Astrocyte of the spinal cord (primary cell): ENCODE results near the gene CACNG7.

Source experiments
- DNase-seq: peaks from one replicate; pipeline ENCODE4 v3.0.0; 2011; ENCODE audit warnings: low read depth, low spot score
- H3K4me3 ChIP-seq: 2 replicates; pipeline ENCODE4 v1.5.1; 2011; ENCODE audit warnings: low read depth, mild to moderate bottlenecking, low read length, moderate library complexity
- in situ Hi-C: cut with HindIII; loops from 2 replicates; pipeline ENCODE4 v1.10.0; 2017; ENCODE audit warnings: low sequenced_read_pairs
- TF ChIP-seq, protein P1 (sequence below): IDR thresholded peaks from 2 replicates; pipeline ENCODE4 v1.5.1; 2012; ENCODE audit warnings: low read depth, mild to moderate bottlenecking, low read length, inconsistent platforms

Gene CACNG7

DNA sequence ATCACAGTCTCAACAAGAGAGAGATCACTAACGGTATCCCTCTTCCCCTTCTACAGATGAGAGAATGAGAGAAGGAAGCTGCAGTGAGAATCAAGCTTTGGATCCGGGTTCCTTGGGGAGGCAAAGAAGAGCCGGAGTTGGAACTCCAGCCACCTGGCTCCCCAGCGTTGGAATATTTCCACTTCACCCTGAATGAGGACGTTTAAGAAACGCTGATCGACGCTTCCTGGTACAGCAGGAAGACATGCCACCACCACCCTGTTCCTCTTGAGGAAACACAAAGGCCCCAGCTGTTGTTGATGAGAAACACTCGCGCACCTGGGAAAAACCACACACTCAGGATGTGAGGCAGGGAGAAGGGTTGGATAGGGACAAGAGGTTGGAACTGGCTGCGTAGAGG is 42.4 kb downstream of the CACNG7 start:
- TF ChIP-seq, protein P1, sequence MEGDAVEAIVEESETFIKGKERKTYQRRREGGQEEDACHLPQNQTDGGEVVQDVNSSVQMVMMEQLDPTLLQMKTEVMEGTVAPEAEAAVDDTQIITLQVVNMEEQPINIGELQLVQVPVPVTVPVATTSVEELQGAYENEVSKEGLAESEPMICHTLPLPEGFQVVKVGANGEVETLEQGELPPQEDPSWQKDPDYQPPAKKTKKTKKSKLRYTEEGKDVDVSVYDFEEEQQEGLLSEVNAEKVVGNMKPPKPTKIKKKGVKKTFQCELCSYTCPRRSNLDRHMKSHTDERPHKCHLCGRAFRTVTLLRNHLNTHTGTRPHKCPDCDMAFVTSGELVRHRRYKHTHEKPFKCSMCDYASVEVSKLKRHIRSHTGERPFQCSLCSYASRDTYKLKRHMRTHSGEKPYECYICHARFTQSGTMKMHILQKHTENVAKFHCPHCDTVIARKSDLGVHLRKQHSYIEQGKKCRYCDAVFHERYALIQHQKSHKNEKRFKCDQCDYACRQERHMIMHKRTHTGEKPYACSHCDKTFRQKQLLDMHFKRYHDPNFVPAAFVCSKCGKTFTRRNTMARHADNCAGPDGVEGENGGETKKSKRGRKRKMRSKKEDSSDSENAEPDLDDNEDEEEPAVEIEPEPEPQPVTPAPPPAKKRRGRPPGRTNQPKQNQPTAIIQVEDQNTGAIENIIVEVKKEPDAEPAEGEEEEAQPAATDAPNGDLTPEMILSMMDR: no peak
- no peak for DNase-seq
- in situ Hi-C loops: no loop called here
- no peak overlapping the region for H3K4me3 ChIP-seq

DNA sequence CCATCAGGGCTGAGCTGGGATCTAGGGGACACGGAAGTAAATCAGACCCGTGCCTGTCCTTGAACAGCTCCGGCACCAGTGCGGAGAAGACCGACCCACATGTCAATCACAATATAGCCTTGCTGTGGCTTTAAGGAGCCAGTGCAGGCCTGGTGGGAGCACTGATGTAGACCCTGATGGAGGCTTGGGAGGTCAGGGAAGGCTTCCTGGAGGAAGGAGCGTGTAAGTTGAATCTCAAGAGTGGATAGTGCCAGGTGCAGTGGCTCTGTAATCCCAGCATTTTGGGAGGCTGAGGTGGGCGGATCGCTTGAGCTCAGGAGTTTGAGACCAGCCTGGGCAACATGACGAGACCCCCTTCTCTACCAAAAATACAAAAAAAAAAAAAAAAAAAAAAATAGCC is 42.9 kb downstream of the CACNG7 start:
- TF ChIP-seq, protein P1: no peak
- no peak overlapping the region for H3K4me3 ChIP-seq
- in situ Hi-C loops: no loop called here
- no peak for DNase-seq

DNA sequence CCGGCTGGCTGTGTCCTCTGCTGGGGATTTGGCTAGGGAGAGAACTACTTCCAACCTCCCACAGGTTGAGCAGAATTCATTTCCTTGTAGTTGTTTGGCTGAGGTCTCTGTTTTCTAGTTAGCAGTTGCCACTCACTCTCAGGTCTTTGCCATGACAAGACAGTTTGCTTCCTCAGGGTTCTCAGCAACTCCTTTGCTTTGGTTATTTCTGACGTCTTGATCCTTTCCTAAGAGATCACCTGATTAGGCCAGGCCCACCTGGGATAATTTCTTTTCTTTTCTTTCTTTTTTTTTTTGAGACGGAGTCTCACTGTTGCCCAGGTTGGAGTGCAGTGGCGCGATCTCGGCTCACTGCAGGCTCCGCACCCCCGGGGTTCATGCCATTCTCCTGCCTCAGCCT is 44.3 kb downstream of the CACNG7 start:
- H3K4me3 ChIP-seq: no peak overlapping the region
- DNase-seq: no peak
- in situ Hi-C loops: no loop called here
- TF ChIP-seq, protein P1: no peak

DNA sequence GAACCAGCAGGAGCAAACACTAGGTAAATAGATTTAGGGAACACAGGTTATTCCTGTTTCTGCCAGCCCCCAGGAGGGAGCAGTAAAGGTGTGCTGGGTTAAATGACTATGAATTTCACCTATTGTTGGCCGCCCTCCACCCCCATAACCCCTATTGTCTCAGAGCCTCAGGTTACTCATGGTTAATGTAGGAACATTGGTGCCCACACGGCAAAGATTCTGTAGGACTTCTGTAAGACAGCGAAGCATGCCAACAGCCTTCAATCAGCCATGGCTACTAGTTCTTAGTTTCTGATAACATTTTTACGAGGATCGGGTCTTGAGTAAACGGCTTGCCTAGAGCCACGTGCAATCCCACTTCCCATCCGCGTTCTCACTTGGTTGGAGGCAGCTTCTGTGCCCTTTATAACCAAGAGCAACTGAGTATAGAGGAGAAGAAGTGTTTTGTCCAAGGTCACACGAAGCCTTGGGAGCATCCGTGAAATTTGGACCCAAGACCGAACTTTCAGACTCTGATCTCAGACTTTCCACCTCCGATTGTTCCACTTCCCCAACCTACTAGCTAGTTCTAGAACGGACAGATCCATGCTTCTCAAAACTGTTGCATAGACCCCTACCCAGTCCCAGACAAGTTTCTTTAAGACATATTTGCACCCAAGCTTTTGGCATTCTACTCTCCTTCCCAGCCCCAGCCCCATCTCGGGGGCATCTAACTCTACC is 48.5 kb downstream of the CACNG7 start:
- no peak for DNase-seq
- H3K4me3 ChIP-seq: no peak overlapping the region
- in situ Hi-C loops: no loop called here
- TF ChIP-seq, protein P1: no peak

DNA sequence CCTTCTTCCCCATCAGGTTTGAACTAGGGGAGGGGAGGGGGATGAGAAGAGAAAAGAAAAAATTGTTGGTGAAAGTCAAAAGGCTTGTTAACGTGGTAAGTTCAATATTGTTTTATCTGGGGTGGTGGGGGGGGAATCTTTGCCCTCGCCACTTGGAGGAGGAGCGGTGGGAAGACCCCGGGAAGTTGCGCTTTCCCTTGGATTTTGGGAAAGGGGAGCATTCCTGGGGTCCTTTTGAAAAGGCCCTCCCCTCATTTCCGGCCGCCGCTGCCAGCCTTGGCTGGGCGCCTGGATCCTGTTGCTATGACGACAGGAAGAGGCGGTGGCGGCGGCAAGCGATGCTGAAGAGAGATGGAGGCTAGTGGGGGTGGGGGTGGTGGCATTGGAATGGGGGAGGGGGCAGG is 49.1 kb downstream of the CACNG7 start:
- no peak for DNase-seq
- in situ Hi-C loops: no loop called here
- H3K4me3 ChIP-seq: no peak overlapping the region
- TF ChIP-seq, protein P1: no peak

DNA sequence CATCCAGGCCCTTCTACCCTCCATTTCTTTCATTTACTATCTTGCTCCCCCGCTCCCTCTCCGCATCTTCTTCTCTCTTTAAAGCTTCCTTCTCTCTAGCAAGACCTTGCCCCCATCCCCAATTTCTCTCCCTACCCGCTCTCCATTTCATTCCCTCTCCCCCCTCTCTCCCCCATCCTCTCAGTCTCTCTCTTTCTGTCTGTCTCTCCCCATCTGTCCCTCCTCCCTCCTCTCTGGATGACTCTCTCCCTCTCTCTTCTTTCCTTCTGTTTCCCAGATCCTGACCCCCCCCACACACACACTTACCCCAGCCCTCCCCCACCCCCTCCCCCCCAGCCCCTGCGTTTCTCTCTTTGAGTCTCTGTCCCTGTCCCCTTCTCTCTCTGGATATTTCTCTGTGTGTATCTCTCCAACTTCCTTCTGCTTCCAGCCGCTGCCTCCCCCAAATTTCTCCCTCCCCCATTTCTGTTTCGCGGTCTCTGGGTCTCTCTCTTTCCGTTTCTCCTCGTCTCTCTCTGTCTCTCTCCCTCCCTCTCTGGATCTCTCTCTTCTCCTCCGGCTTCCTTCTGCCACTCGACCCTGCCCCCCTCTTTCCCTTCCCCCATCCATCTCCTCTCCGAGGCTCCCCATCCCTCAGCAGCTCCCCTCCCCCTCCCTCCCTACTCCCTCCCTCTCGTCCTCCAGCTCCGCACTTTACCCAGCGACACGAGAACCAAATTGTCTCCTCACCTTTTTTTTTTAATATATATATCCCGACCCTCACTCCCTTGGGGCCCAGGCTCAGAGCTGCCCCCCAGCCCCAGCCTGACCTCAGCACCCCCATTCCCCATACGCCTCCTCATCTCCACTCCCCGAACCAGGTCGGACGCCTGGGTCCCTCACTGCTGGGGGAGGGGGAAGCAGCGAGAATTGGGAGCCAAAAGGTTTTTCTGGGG is 50.0 kb downstream of the CACNG7 start:
- TF ChIP-seq, protein P1: no peak

More for the DNA sequence above, 50.0 kb downstream of the CACNG7 start:
- DNase-seq: no peak
- in situ Hi-C loops: no loop called here
- H3K4me3 ChIP-seq: no peak overlapping the region
